C4-2B (cell line): Measurements from ENCODE around the gene TLE7.

Experiments used
- ZFX ChIP-seq: fragments of 450-650 bp; IDR thresholded peaks from 2 replicates; pipeline ENCODE4 v1.6.1; 2017
- TF ChIP-seq, protein P1 (sequence below): fragments of 450-650 bp; conservative IDR thresholded peaks from 2 replicates; pipeline ENCODE4 v1.5.1; 2017; ENCODE audit warnings: mild to moderate bottlenecking

DNA sequence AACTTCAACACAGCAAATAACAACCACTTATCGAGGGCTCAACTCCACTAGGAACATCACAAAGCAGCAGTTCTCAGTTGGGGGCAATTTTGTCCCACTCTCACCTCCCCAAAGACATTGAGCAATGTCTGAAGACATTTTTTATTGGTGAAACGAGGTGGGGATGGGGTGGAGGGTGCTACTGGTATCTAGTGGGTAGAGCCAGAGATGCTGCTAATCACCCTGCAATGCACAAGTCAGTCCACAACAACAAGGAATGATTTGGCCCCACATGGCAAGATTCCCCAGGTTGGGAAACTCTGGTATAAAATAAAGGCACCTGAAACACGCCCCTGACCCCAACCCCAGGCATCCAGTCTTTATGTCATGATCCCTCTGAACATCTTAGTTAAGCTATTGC is 33.3 kb downstream of the TLE7 start:
- TF ChIP-seq, protein P1, sequence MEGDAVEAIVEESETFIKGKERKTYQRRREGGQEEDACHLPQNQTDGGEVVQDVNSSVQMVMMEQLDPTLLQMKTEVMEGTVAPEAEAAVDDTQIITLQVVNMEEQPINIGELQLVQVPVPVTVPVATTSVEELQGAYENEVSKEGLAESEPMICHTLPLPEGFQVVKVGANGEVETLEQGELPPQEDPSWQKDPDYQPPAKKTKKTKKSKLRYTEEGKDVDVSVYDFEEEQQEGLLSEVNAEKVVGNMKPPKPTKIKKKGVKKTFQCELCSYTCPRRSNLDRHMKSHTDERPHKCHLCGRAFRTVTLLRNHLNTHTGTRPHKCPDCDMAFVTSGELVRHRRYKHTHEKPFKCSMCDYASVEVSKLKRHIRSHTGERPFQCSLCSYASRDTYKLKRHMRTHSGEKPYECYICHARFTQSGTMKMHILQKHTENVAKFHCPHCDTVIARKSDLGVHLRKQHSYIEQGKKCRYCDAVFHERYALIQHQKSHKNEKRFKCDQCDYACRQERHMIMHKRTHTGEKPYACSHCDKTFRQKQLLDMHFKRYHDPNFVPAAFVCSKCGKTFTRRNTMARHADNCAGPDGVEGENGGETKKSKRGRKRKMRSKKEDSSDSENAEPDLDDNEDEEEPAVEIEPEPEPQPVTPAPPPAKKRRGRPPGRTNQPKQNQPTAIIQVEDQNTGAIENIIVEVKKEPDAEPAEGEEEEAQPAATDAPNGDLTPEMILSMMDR = no peak
- TF ChIP-seq ZFX = no peak
